SU-DHL-6 (cell line): ENCODE measurements around the gene DCTPP1.

Experiments
- H2AFZ ChIP-seq: fragments of 200-600 bp; sonication (generic); 2 replicates; pipeline ENCODE4 v1.6.1; 2014; ENCODE audit warnings: low read depth, mild to moderate bottlenecking, moderate library complexity, mixed read lengths, antibody characterized with exemption, low read length; ENCODE audit not compliant: severe bottlenecking
- H3F3A ChIP-seq: fragments of 200-600 bp; shearing (Covaris generic); 2 replicates; pipeline ENCODE4 v1.6.0; 2016; ENCODE audit warnings: antibody characterized with exemption, mild to moderate bottlenecking; ENCODE audit not compliant: insufficient read depth
- H3K27ac ChIP-seq: fragments of 200-600 bp; sonication (generic); 2 replicates; pipeline ENCODE4 v1.5.1; 2016; ENCODE audit warnings: low read depth, mild to moderate bottlenecking, low read length, moderate library complexity, mixed read lengths
- H3K27me3 ChIP-seq: fragments of 200-600 bp; sonication (generic), shearing (Covaris generic); 2 replicates; pipeline ENCODE4 v1.6.0; 2014; ENCODE audit warnings: mild to moderate bottlenecking, low read length
- H3K36me3 ChIP-seq: fragments of 200-600 bp; sonication (generic); 2 replicates; pipeline ENCODE4 v1.6.1; 2014; ENCODE audit warnings: mild to moderate bottlenecking, low read length, mixed read lengths
- H3K4me2 ChIP-seq: fragments of 300-600, 200-600 bp; shearing (Covaris generic), sonication (generic); 2 replicates; pipeline ENCODE4 v1.6.0; 2014; ENCODE audit warnings: low read length, low read depth, mild to moderate bottlenecking; ENCODE audit not compliant: poor library complexity, severe bottlenecking
- H3K4me3 ChIP-seq: fragments of 200-600 bp; sonication (generic); 2 replicates; pipeline ENCODE4 v1.5.1; 2014; ENCODE audit warnings: antibody characterized with exemption, low read length, mild to moderate bottlenecking, mixed read lengths; ENCODE audit not compliant: insufficient read depth, poor library complexity, severe bottlenecking
- H3K79me2 ChIP-seq: fragments of 200-600 bp; sonication (generic); 2 replicates; pipeline ENCODE4 v1.6.1; 2014; ENCODE audit warnings: mild to moderate bottlenecking, low read length, moderate library complexity; ENCODE audit not compliant: insufficient read depth
- H3K9ac ChIP-seq: fragments of 200-600 bp; sonication (generic); 2 replicates; pipeline ENCODE4 v1.7.0; 2014; ENCODE audit warnings: mild to moderate bottlenecking, low read length
- H3K9me2 ChIP-seq: fragments of 200-600 bp; sonication (generic); replicated peaks from 2 replicates; pipeline ENCODE4 v1.6.1; 2014; ENCODE audit warnings: low read length; ENCODE audit not compliant: insufficient read depth
- H3K9me3 ChIP-seq: fragments of 200-600 bp; sonication (generic); 2 replicates; pipeline ENCODE4 v1.6.1; 2014; ENCODE audit warnings: low read length, mixed read lengths; ENCODE audit not compliant: insufficient read depth
- H4K20me1 ChIP-seq: fragments of 200-600 bp; sonication (generic); 2 replicates; pipeline ENCODE4 v1.6.1; 2014; ENCODE audit warnings: low read depth, mild to moderate bottlenecking, antibody characterized with exemption, low read length, moderate library complexity, mixed read lengths
- EZH2phosphoT487 ChIP-seq: fragments of 200-600 bp; sonication (generic), shearing (Covaris generic); conservative IDR thresholded peaks from 2 replicates; pipeline ENCODE4 v1.6.1; 2018; ENCODE audit warnings: mild to moderate bottlenecking, antibody characterized with exemption, low read length, moderate library complexity, mixed read lengths
- TF ChIP-seq, protein P1 (sequence below): fragments of 200-600 bp; sonication (generic); IDR thresholded peaks from one replicate; pipeline ENCODE4 v1.5.1; 2017; ENCODE audit warnings: antibody characterized with exemption, mild to moderate bottlenecking, low read length, moderate library complexity; ENCODE audit not compliant: insufficient read depth, poor library complexity, severe bottlenecking

The DCTPP1 gene

GRCh38 chr16:30446203-30446595 lies 16.4 kb upstream of the DCTPP1 start:
- H3K27ac ChIP-seq: peak overlapping the region; percentile 37; the same call in 1 of the 2 replicates
- no peak for TF ChIP-seq EZH2phosphoT487
- TF ChIP-seq, protein P1, sequence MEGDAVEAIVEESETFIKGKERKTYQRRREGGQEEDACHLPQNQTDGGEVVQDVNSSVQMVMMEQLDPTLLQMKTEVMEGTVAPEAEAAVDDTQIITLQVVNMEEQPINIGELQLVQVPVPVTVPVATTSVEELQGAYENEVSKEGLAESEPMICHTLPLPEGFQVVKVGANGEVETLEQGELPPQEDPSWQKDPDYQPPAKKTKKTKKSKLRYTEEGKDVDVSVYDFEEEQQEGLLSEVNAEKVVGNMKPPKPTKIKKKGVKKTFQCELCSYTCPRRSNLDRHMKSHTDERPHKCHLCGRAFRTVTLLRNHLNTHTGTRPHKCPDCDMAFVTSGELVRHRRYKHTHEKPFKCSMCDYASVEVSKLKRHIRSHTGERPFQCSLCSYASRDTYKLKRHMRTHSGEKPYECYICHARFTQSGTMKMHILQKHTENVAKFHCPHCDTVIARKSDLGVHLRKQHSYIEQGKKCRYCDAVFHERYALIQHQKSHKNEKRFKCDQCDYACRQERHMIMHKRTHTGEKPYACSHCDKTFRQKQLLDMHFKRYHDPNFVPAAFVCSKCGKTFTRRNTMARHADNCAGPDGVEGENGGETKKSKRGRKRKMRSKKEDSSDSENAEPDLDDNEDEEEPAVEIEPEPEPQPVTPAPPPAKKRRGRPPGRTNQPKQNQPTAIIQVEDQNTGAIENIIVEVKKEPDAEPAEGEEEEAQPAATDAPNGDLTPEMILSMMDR: no peak

GRCh38 chr16:30445408-30446202 lies 15.8 kb upstream of the DCTPP1 start, which contains the start of gene SEPHS2:
Gene SEPHS2, minus strand, starts transcription at chr16:30445874. Its CDS starts 147 bp downstream, at chr16:30445727.
- Histone ChIP-seq H3K9me3 (no peaks in the 10 kb centered on the region), H3K27ac (peak within 1 kb of the TSS; percentile 79), H3K36me3 (peaks cover 23% of the 10 kb centered on the region), H4K20me1 (peaks cover 17% of the 10 kb centered on the region; the same call in 1 of the 2 replicates), H2AFZ (no peak within 1 kb of the TSS), H3K9me2 (no peaks in the 10 kb centered on the region), H3K79me2 (peaks cover 28% of the 10 kb centered on the region), H3K9ac (peak within 1 kb of the TSS; percentile 84), H3K27me3 (no peaks in the 10 kb centered on the region), H3K4me2 (peak within 1 kb of the TSS; percentile 91), H3K4me3 (peak within 1 kb of the TSS; percentile 81), H3F3A (peaks cover 47% of the 10 kb centered on the region)
- TF ChIP-seq, protein P1: peak; percentile 28
- no peak for TF ChIP-seq EZH2phosphoT487

More at GRCh38 chr16:30446203-30446595, 16.4 kb upstream of the DCTPP1 start:
- Histone ChIP-seq H3K79me2 (peaks cover 28% of the 10 kb centered on the region), H3F3A (peaks cover 50% of the 10 kb centered on the region), H3K9ac (peak overlapping the region; percentile 84), H3K36me3 (peaks cover 23% of the 10 kb centered on the region), H3K4me2 (peak overlapping the region; percentile 91), H3K4me3 (peak overlapping the region; percentile 81), H3K9me3 (no peaks in the 10 kb centered on the region), H4K20me1 (peaks cover 17% of the 10 kb centered on the region; the same call in 1 of the 2 replicates), H3K27me3 (no peaks in the 10 kb centered on the region), H3K9me2 (no peaks in the 10 kb centered on the region), H2AFZ (no peak overlapping the region)

GRCh38 chr16:30445149-30445407 lies 15.2 kb upstream of the DCTPP1 start:
- peak overlapping the region; percentile 84 for H3K9ac ChIP-seq
- peak overlapping the region; percentile 79 for H3K27ac ChIP-seq
- H3F3A ChIP-seq: peaks cover 47% of the 10 kb centered on the region
- H3K9me2 ChIP-seq: no peaks in the 10 kb centered on the region
- H3K4me2 ChIP-seq: peak overlapping the region; percentile 91
- no peaks in the 10 kb centered on the region for H3K9me3 ChIP-seq
- H3K79me2 ChIP-seq: peaks cover 28% of the 10 kb centered on the region
- TF ChIP-seq EZH2phosphoT487: no peak
- TF ChIP-seq, protein P1: no peak
- H3K27me3 ChIP-seq: no peaks in the 10 kb centered on the region
- peaks cover 17% of the 10 kb centered on the region; the same call in 1 of the 2 replicates for H4K20me1 ChIP-seq
- no peak overlapping the region for H2AFZ ChIP-seq
- H3K36me3 ChIP-seq: peaks cover 23% of the 10 kb centered on the region
- peak overlapping the region; percentile 81 for H3K4me3 ChIP-seq
